Fibroblast of skin of back (primary cell): ENCODE measurements around the gene C10orf105.

ENCODE experiments used
- DNase-seq: peaks from one replicate; pipeline ENCODE4 v3.0.0-alpha.2; 2013

C10orf105 gene

DNA sequence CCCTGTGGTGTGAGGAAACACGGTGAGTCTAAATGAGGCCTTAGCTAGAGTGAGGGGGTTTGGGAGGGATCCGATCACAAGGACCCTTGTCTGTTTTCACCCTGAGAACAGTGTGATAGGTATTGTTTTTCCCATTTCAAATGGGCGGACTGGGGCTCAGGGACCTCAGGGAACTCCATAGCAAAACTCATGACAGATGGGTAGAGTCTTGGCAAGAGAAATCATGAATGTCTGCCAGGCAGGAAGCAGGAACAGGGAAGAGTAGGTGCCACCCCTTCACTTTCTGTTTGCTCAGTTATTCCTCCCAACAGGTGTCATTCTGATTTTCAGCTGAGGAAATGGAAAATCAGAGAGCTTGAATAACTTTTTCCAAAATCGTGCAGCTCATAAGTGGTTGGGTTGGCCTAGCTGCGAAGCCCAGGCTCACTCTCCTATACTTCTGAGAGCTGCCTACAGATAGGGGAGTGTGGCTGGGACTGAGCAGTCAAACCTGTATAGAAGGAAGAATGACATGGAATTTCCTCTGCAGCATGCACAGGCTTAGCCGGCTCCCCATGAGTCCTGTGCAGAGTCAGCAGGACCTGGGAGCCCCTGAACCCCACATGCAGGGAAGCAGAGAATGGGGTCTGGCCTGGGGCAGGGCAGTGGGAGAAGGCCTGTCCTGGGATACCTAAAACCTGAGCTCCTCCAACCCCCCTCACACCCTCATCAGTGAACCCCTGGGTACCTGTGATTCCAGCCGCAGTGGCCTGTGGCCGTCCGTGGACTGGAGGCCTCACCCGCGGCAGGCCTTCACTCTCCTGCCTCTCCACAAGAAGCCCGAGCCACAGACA is 17.6 kb upstream of the C10orf105 start:
- DNase-seq: no peak

- DNase-seq: no peak
Measured at GRCh38 chr10:71736570-71736952, 17.0 kb upstream of the C10orf105 start.

GRCh38 chr10:71735709-71736569 is 16.4 kb upstream of the C10orf105 start:
- no peak for DNase-seq

GRCh38 chr10:71734797-71735196 is 15.2 kb upstream of the C10orf105 start:
- DNase-seq: no peak

DNA sequence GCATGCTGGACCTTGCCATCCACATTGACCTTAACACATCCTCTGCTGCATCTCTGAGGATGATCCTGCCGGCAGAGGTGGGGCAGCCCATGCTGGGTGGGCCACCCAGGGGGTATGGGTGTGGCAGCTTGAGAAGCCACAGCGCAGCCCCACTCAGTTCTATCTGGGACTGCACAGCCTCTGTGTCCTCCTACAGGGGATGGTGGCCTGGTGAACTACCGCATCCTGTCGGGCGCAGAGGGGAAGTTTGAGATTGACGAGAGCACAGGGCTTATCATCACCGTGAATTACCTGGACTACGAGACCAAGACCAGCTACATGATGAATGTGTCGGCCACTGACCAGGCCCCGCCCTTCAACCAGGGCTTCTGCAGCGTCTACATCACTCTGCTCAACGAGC is 12.2 kb upstream of the C10orf105 start:
- no peak for DNase-seq

GRCh38 chr10:71729161-71729636 is 9.6 kb upstream of the C10orf105 start:
- DNase-seq: no peak

DNA sequence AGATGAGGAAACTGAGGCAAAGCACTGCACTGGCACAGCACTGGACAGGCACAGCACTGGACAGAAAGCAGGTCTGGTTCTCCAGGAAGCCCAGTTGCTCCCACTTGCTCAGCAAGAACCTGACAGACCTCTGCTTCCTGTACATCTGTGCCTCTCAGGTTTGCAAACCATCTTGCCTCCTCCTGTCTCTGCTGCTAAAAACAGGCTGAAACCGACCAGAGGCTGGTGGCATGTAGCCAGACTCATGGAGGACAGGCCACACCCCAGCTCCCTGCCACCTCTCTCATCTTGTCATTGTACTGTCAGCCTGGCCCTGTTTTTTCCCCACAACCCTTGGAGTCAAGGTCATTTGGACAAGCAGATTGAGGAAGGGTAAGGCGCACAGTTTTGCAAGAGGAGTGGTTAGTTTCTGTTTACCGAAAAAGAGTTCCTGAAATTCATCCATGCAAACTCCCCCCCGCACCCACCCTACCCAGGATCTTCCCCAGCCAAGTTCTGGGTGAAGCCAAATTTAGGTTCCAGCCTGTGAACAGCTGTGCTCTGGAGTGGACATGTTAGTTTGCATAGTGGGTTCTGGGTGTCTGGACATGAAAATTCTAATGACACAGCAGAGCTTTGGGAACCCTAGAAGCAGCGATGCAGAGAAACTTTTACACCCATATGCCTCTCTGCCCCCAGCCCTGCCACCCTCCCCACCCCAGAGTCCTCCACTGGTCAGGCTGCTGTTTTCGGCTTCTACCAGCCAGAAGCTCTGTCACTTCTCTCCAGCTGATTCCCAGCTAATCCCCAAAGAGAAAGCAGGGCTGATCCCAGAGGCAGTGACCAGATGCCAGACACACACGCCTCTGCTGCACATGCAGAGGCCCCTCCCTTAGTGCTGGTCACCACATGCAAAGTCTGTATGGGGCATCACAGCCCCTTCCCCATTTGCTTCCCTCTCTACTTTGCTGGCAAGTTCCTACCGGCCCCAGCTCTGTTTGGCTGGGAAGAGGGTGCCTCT is 8.5 kb upstream of the C10orf105 start:
- DNase-seq: no peak

GRCh38 chr10:71727105-71727737 is 7.6 kb upstream of the C10orf105 start:
- DNase-seq: no peak

DNA sequence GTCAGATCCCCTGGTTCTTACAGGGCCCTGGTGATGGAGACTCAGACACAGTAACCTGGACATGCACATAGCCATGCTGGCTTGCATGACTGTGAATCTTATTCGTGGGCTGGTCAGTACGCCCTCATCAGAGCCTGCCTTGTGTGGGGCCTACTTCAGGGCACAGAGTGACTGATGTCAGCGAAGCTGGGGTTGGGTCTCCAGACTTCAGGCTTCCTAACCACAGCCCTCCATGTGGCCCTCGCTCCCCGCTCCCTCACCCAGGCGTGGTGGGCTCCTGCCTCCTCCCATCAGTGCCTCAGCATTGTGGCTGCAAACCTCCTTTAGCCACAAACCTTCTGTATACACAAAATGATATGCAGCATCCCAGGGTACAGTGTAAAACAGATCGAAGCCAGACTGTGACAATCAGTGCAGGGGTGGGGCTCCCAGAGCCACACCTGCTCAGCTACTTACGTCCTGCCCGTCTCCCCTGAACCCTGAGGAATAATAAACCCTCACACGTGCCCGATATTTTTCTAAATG is 7.1 kb upstream of the C10orf105 start:
- no peak for DNase-seq

GRCh38 chr10:71725998-71726579 is 6.5 kb upstream of the C10orf105 start:
- peak; percentile 15 for DNase-seq

DNA sequence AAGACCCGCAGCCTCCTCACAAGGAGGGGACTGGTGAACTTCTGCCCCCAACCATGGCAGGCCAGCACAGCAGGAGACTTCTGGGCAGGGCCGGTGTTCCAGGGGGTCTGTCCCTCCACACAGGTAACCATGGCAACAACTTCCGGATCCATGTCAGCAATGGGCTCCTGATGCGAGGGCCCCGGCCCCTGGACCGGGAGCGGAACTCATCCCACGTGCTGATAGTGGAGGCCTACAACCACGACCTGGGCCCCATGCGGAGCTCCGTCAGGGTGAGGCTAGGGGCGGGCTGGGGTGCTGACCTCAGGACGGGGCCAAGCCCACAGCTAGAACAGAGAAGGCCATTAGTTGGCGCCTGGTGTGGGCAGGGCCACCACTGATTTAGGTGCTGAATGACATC is 5.7 kb upstream of the C10orf105 start:
- DNase-seq: no peak

DNA sequence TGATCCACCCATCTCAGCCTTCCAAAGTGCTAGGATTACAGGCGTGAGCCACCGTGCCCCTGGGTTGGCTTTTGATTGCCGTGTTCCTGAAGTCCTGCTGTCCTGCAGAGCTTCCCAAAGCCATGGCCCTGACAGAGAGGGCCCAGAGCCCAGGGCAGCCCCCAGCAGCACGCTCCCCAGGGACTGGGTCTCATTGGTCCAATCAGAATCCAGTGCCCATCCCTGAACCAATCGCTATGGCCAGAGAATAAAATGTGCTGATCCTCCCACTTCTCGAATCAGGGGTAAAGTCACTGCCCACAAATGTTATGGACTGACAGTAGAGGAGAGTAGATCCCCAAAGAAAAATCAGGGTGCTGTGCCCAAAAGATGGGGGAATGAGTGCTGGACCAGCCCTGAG is 5.0 kb upstream of the C10orf105 start:
- DNase-seq: no peak

- DNase-seq: no peak
Measured at GRCh38 chr10:71723311-71723710, 3.7 kb upstream of the C10orf105 start.

DNA sequence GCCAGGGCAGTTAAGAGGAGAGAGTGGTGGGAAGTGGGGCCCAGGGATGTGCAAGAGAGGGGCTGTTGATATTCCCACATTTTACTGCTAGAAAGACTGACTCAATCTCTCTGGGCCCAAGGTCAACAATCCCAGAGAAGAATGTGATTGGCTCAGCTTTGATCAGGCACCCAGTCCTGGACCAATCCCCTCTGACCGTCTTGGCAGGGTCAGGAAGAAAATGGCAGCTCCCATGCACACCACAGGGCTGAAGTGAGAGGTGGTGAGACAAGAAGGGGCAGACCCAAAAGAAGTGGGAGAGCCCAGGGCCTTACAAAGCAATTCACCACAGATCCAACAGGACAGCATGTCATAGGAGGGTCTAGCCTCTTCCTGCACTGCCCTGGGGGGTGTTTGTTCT is 3.3 kb upstream of the C10orf105 start:
- DNase-seq: no peak

GRCh38 chr10:71721313-71721712 is 1.7 kb upstream of the C10orf105 start:
- no peak for DNase-seq

- DNase-seq: no peak
Measured at GRCh38 chr10:71720288-71720687, 710 bp upstream of the C10orf105 start.

DNA sequence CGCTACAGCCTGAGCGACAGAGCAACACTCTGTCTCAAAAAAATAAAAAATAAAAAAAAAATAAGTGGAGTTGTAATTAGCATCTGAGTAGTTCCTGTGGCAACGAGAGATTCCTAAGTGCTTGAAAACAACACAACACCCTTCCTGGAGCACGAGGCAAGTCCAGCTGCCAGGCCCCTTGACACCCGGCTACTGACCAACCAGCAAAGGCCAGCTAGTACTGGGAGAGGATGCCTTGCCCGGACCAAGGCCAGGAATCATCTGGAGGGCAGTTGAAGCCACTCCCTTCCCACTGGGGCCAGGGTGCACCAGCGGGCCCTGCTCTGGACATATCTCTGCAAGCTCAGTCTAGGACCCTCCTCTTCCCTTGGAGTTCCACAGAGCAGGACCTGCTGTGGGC is 536 bp downstream of the C10orf105 start:
- DNase-seq: no peak

GRCh38 chr10:71718165-71718698 is 1.3 kb downstream of the C10orf105 start:
- no peak for DNase-seq

DNA sequence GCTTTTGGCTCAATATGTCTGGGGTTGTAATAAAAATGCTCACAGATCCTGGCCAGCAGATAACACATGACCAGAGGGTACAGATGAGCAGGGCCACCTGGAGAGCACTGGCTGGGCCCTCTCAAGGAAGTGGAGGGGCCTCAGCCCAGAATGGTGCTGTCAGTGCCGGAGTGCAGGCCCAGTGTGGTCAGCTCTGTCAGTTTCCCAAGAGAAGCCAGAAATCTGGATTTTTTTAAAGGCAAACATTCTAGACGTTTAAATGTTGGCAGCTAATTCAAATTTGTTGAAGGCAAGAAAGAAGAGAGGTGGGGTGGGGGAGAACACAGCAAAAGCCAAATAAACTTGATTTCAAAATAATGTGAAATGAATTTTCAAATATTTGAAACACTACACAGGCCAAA is 2.0 kb downstream of the C10orf105 start:
- DNase-seq: no peak

DNA sequence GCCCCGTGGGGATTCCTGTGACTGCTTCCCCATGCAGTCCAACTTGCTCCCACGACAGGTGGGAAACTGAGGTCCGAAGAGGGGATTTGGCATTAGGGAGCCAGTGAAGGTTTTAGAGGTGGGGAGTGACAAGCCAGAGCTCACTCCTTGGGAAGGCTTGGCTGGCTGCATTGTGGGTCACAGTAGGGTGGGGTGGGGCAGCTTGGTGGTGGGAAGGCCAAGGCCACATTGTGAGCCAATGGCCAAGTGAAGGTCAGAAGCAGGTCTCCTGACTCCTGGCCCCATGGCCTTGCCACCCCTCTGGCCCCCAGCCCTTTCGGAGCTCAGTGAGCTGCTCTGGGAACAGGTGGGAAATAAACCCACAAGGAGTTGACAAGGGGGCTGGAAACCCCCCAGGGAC is 2.5 kb downstream of the C10orf105 start:
- no peak for DNase-seq

DNA sequence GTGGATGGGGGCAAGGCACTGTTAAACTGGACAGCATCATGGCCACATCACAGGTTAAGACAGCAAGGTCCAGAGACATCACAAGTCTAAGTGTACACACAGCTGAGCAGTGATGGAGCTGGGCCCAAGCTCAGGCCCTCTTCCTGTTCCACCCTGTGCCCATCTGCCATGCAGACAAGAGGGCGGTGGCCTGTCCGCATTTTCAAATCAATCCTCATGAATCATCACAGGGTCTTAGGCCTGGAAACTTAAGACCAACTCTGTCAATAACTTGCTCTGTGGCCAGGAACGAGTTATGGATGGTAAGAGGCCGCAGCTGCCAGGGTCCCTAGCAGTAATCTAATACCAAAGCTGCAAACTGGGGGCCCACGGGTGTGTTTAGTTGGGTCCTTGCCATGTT is 3.2 kb downstream of the C10orf105 start:
- DNase-seq: no peak
